Stimulated activated CD8-positive, alpha-beta memory T cell treated with anti-CD3 and anti-CD28 coated beads, Interleukin-15, amount 100 ng/mL, for 24 hours (primary cell): Measurements from ENCODE around the gene PPP2R1B.

ENCODE experiments used
- DNase-seq: peaks from one replicate; pipeline ENCODE4 v3.0.0-alpha.2; 2020; ENCODE audit warnings: low read depth

Gene PPP2R1B

GRCh38 chr11:111693224-111693937 lies 72.8 kb downstream of the PPP2R1B start:
- DNase-seq = no peak

- no peak for DNase-seq
These were observed 74.4 kb downstream of the PPP2R1B start for GRCh38 chr11:111691741-111692140.

- DNase-seq = no peak
These were observed 75.0 kb downstream of the PPP2R1B start for GRCh38 chr11:111691176-111691575.

GRCh38 chr11:111688013-111688412 lies 78.2 kb downstream of the PPP2R1B start:
- no peak for DNase-seq

GRCh38 chr11:111684251-111684650 lies 81.9 kb downstream of the PPP2R1B start:
- DNase-seq = no peak

- no peak for DNase-seq
These were observed 82.4 kb downstream of the PPP2R1B start for GRCh38 chr11:111683806-111684205.

- DNase-seq = no peak
These were observed 85.6 kb downstream of the PPP2R1B start for GRCh38 chr11:111680486-111681175.
